Liver (tissue), 3 donors: ENCODE data around the gene CCDC178.

ENCODE experiments used
- CTCF ChIP-seq: fragments of 150-350 bp; IDR thresholded peaks from 2 replicates; pipeline ENCODE4 v1.5.1; 2017; ENCODE audit warnings: improper control_type of control experiment, low read depth, low read length; ENCODE audit not compliant: missing input control
- EGR1 ChIP-seq, 2 donors: IDR thresholded peaks; 2 replicates each; pipeline ENCODE4 v1.6.1; 2016 to 2018; ENCODE audit warnings: antibody characterized with exemption in 2 of 2, low read depth in 2 of 2
- GABPA ChIP-seq, 2 donors: IDR thresholded peaks in 1 of 2; conservative IDR thresholded peaks in 1 of 2; 2 replicates each; pipeline ENCODE4 v1.6.1; 2016; ENCODE audit warnings: antibody characterized with exemption in 2 of 2, mild to moderate bottlenecking in 1 of 2, moderate library complexity in 1 of 2
- HNF4G ChIP-seq: IDR thresholded peaks from 2 replicates; pipeline ENCODE4 v1.6.1; 2016; ENCODE audit warnings: antibody characterized with exemption
- JUND ChIP-seq, 2 donors: IDR thresholded peaks; 2 replicates each; pipeline ENCODE4 v1.6.1; 2016; ENCODE audit warnings: antibody characterized with exemption in 2 of 2
- RAD21 ChIP-seq, 2 donors: IDR thresholded peaks; 2 replicates each; pipeline ENCODE4 v1.6.1; 2016; ENCODE audit warnings: antibody characterized with exemption in 2 of 2, mild to moderate bottlenecking in 2 of 2
- REST ChIP-seq: IDR thresholded peaks from 2 replicates; pipeline ENCODE4 v1.6.1; 2016; ENCODE audit warnings: antibody characterized with exemption, mild to moderate bottlenecking
- RXRA ChIP-seq, 2 donors: IDR thresholded peaks; 2 replicates each; pipeline ENCODE4 v1.6.1; 2017 to 2018; ENCODE audit warnings: antibody characterized with exemption in 2 of 2, mild to moderate bottlenecking in 1 of 2
- SP1 ChIP-seq: IDR thresholded peaks from 2 replicates; pipeline ENCODE4 v1.6.1; 2018; ENCODE audit warnings: antibody characterized with exemption, mild to moderate bottlenecking
- TAF1 ChIP-seq: conservative IDR thresholded peaks from 2 replicates; pipeline ENCODE4 v1.6.1; 2016; ENCODE audit warnings: antibody characterized with exemption, mild to moderate bottlenecking
- YY1 ChIP-seq: IDR thresholded peaks from 2 replicates; pipeline ENCODE4 v1.6.1; 2016; ENCODE audit warnings: antibody characterized with exemption, mild to moderate bottlenecking
- ZBTB33 ChIP-seq: IDR thresholded peaks from 2 replicates; pipeline ENCODE4 v1.6.1; 2016; ENCODE audit warnings: antibody characterized with exemption
- donor health status: healthy.
- donor health status: healthy.

GRCh38 chr18:33282142-33282541, 158.4 kb downstream of the CCDC178 start:
- TF ChIP-seq CTCF (no peak), SP1 (no peak), REST (no peak), RXRA (IDR thresholded peaks at IDR 0.05) (no peak), GABPA (IDR thresholded peaks at IDR 0.05 in 1 of 2, conservative IDR thresholded peaks at IDR 0.05 in 1 of 2) (no peak), TAF1 (no peak), JUND (IDR thresholded peaks at IDR 0.05) (no peak), HNF4G (no peak), ZBTB33 (no peak), EGR1 (IDR thresholded peaks at IDR 0.05; ENCODE audit: low read depth in 2 of 2) (no peak), YY1 (no peak), RAD21 (IDR thresholded peaks at IDR 0.05) (no peak)
